HG03025 (cell line): ENCODE results near the gene CTNNA2.

Experiments used
- ATAC-seq: cut with Tn5 transposase; IDR thresholded peaks from one replicate; pipeline ENCODE4 v1.9.1; 2021; ENCODE audit warnings: mild to moderate bottlenecking, moderate library complexity; ENCODE audit not compliant: unreplicated experiment, low FRiP score

Gene CTNNA2

DNA sequence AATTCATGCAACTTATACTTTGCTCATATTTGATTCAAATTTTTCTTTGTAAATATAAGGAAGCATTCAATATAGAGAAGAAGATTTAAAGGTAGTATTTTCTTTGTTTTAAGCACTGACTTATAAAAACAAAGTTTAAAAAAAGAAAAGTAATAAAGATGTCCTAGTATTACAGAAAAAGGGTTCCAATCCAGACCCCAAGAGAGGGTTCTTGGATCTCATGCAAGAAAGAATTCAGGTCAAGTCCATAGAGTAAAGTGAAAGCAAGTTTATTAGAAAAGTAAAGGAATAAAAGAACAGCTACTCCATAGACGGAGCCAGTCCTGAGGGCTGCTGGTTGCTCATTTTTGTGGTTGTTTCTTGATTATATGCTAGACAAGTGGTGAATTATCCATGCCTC is 267.9 kb downstream of the CTNNA2 start:
- ATAC-seq = no peak

GRCh38 chr2:79782576-79783452 is 270.0 kb downstream of the CTNNA2 start:
- no peak for ATAC-seq

GRCh38 chr2:79788952-79789651 is 276.3 kb downstream of the CTNNA2 start:
- no peak for ATAC-seq

DNA sequence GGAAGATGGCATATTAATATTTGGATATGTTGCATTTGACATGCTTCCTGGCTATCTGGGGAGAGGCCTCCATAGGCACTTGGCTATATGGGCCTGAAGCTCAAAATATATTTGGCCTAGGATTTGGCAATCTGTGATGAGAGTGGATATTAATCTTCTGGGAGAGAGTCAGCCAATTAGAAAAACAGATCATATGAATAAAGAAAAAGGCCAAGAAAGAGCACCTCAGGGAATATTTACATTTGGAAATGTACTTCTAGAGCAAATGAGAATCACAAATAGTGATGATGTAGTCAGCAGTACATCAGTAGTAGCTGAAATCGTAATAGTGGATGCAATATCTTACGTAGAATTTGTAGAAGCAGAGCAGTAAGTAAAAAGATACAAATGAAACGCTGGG is 277.0 kb downstream of the CTNNA2 start:
- ATAC-seq = no peak

DNA sequence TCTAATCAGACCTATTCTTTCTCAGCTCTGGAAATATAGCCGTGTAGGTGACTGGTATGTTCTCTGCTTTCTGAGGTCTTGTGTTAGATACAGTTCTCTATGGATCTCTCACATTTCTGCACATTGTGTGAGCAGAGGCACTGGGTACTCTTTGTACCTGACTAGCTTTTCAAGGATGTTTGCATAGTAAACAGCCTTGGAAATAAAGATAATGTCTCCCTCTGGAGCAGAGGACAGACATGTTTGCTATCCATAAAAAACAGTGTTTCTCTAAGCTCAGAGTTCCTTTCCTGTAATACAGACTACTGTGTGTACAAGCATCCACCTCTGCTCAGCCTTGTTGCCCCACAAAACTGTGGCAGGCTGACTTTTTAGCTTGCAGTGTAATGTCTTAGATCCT is 279.2 kb downstream of the CTNNA2 start:
- ATAC-seq = no peak

DNA sequence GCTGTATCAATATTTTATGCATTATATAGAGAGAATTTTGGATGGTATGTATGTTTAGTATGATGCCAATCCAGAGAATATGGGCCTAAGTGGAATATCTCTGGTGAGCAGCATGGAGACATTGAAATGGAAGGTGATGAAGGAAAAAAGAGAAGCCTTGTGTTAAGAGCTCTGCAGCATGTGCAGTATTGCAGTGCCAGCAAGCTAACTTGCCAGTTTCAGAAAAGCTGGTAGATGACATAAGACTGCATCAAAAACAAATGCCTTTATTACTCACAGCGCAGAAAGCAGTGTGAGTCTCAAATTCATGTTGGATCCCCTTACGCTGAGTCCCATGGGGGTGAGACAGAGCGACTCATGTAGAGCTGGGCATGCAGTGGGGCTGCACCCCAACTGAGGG is 280.2 kb downstream of the CTNNA2 start:
- no peak for ATAC-seq

- ATAC-seq = no peak
Measured at GRCh38 chr2:79796641-79797040, 283.8 kb downstream of the CTNNA2 start.

DNA sequence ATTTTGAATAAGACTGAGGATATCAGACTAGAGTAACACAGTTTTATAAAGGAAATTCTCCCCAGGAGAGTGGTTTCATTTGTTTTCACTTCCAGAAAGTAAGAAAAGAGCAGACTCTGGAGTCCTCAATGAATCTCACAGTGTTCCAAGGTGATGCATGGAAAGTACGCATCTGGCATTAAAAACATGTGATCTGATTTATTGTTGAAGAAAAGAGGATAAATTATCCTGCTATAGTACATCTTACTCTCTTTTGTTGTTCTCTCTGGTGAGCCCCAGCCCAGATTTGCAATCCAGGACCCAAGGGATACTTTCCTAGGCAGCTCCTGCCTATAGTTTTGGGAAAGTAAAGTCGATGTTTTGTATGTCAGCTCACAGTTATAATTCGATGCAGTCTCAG is 285.9 kb downstream of the CTNNA2 start:
- no peak for ATAC-seq

DNA sequence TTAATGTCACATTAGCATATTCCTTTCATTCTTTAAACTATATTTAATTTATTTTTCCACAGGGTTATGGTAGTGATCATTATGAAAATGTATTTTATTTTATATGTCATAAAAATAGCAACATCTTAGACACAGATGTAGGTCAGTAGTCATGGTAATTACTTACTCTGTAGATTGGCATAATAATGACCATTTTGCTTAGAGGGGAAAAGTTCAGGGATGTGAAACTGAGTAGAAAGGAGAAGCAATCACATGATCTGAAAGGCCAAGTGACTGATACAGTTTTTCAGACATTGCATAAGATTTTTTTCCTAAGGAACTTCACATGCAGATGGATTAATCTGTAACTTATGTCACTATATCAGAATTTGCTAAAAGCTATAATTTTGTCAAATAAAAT is 286.9 kb downstream of the CTNNA2 start:
- ATAC-seq = no peak

- ATAC-seq = no peak
Measured at GRCh38 chr2:79801082-79801481, 288.2 kb downstream of the CTNNA2 start.

DNA sequence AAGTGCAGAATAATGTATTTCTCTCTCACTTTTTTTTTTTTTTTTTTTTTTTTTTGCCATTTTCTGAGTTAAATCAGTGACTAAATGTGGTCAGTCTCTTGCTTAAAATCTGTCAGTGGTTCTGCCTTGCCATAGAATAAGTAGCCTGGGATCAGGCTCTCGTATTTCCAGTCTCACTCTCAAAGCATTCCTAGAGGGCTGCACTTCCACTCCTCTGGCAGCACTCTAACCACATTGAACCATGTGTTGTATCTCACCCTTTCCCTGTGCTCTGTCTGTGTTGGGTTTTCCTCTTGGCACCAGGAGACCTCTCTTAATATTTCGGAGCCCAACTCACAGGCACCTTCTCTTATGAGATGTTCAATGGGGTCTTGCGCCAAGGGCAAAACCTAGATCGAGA is 304.4 kb downstream of the CTNNA2 start:
- ATAC-seq = no peak

DNA sequence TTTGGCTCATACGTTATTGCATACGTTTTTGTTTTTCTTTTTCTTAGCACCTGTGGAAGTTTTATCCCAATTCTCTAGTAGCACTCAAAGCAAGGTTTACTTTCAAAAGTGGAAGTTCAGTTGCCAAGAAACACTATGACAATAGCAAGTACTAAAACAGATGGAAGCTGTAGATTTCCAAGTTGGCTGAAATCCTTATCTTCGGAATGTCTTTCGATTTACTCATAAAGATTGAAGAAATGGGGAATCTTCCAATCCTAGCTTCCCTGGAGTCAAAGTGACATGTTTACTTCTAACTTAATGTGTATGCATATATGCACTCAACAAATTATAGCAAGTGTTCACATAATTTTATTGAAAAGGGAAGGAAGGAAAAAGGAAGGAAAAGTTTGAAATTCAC is 307.4 kb downstream of the CTNNA2 start:
- no peak for ATAC-seq

DNA sequence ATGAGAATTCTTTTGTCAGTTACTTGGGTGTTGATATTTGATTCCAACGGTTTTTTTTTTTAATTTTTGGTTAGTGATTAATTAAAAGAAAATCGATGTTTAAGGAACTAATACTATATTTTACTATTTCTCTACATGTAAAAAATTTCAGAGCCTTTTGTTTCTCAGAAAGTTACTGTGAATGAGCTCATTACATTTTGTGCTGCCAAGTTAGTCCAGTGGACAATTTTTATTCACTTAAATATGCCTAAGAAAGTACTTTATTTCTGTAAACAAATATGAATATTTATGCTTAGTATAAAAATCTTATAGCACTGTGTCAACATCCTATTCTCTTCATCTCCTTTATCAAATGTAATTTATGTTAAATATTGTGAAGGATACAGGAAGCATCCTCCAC is 309.3 kb downstream of the CTNNA2 start:
- no peak for ATAC-seq

- ATAC-seq = no peak
Measured at GRCh38 chr2:79824086-79824786, 311.4 kb downstream of the CTNNA2 start.

- ATAC-seq = no peak
Measured at GRCh38 chr2:79827881-79828280, 315.0 kb downstream of the CTNNA2 start.

GRCh38 chr2:79830501-79830900 is 317.6 kb downstream of the CTNNA2 start:
- no peak for ATAC-seq

DNA sequence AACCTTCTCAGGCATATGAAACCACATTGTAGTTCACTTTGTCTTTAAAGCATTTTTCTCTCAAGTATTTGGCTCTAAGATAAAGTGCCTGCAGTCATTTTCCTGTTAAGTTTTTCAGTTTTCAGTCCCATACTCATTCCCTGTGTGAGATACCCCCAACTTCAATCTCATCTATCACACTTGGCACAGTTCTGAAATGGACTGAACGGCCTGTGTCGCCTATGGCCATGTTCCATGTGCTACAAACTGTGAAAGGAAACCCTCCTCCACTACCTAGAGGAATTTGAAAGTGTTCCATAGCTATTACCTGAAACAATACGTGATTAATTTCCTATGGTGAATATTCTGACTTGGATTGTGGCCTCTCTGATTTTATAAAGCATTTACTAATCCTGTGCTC is 319.1 kb downstream of the CTNNA2 start:
- no peak for ATAC-seq

GRCh38 chr2:79832511-79833234 is 319.8 kb downstream of the CTNNA2 start:
- no peak for ATAC-seq

DNA sequence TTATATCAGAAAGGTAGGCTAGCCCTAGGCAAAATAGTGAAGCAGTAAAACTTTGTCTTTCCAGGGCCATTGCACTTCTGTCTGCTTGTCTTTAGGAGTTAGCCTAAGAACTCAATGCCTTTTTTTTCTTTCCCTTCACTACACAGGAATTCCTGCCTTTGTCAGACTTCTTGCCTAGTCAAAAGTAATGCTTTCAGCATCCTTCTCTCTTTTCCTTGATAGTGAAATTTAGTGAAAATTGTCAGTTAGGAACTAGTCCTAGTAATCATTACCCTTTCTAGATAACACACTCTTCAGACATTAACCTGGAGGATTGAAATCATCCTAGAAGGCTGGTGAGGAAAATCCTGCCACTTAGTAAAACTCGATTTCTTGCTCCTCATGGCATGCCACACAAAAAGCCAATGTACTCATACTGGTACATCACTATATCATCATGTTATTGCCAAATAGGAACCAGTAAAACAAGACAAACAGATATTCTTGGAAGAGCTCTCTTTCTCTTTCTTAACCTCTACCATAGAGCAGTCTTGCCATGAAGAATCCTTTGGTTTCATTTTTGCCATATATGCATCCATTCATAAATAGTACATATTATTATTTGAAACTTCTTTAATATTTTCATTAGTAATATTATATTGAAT is 320.5 kb downstream of the CTNNA2 start:
- no peak for ATAC-seq

DNA sequence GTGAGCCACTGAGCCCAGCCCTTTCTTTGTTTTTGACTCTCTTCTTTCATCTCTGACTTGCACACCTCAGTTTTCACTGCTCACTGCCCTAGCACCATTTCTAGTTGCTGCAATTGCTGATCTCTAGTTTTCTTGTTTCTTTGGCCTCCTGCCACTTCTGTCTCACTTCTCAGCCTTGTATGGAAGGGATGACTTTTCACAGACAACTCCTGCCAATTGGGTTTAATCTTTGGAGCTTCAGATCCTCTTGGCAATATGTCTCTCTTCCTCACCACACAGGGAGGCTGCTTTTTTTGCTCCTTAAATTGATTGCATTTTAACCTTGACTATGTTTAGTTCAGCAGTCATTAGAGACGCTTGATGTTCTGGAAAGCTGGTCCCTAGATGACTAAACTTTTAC is 323.1 kb downstream of the CTNNA2 start:
- no peak for ATAC-seq
